Spleen (tissue), 7 donors: ENCODE data around the gene STAMBP.

Experiments used
- POLR2A ChIP-seq, 3 donors: fragments of 450-650 bp; IDR thresholded peaks; one replicate each; pipeline ENCODE4 v1.5.1; 2017; ENCODE audit warnings: antibody characterized with exemption in 3 of 3, mild to moderate bottlenecking in 1 of 3
- TF ChIP-seq, protein P1 (sequence below), 11 experiments: fragments of 200-600 bp in 7 of 11; fragments of 450-650 bp in 4 of 11; sonication (generic) in 4 of 11; IDR thresholded peaks in 8 of 11; conservative IDR thresholded peaks in 3 of 11; 1 replicate in 7 of 11; 2 replicates in 4 of 11; pipeline versions ENCODE4 v1.4.0 to v1.8.0; 2016 to 2021; ENCODE audit warnings: antibody characterized with exemption in 11 of 11, inconsistent platforms in 4 of 11, mild to moderate bottlenecking in 1 of 11
- donor health status: DM: no; HTN: no; CAD: no; lungs with moderate emphysema.
- donor health status: DM: no; HTN: no; CAD: no.
- donor health status: DM: no; HTN: no; CAD: no.

DNA sequence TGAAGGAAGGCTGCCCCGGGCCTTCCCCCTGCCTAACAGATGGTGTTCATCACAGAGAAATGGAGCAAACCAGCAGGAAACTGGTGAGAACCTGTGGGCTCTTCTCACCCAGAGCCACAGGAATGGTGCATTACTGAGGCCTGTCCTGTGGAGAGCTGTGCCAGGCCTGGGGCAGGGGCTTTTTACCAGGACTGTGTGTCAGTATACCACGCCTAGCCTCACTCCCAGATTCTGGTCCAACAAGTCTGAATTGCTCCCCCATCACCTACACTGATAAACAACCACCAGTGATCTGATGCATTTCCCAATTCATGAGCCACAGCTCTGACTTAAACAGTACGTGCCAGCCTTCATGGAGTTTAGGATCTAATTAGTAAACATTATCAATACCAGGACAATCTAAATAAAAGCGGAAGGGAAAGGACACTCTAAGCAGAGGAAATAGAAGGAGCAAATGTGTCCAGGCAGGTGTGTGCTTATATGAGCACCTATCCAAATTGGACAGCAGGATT lies 89.0 kb downstream of the STAMBP start:
- no peak for TF ChIP-seq POLR2A (IDR thresholded peaks at IDR 0.05)
- TF ChIP-seq, protein P1, sequence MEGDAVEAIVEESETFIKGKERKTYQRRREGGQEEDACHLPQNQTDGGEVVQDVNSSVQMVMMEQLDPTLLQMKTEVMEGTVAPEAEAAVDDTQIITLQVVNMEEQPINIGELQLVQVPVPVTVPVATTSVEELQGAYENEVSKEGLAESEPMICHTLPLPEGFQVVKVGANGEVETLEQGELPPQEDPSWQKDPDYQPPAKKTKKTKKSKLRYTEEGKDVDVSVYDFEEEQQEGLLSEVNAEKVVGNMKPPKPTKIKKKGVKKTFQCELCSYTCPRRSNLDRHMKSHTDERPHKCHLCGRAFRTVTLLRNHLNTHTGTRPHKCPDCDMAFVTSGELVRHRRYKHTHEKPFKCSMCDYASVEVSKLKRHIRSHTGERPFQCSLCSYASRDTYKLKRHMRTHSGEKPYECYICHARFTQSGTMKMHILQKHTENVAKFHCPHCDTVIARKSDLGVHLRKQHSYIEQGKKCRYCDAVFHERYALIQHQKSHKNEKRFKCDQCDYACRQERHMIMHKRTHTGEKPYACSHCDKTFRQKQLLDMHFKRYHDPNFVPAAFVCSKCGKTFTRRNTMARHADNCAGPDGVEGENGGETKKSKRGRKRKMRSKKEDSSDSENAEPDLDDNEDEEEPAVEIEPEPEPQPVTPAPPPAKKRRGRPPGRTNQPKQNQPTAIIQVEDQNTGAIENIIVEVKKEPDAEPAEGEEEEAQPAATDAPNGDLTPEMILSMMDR (IDR thresholded peaks at IDR 0.05 in 8 of 11, conservative IDR thresholded peaks at IDR 0.05 in 3 of 11): no peak
